Nephron progenitor cell (in vitro differentiated cells): Measurements from ENCODE around the gene FAM89A.

Experiments used
- DNase-seq: peaks from one replicate; pipeline ENCODE4 v3.0.0; 2021
- H3K27ac Mint-ChIP-seq: 2 replicates; pipeline ENCODE4 v1.8.0; 2021; ENCODE audit warnings: mild to moderate bottlenecking, moderate library complexity, mixed read lengths
- H3K27me3 Mint-ChIP-seq: 2 replicates; pipeline ENCODE4 v1.8.0; 2021; ENCODE audit warnings: mild to moderate bottlenecking, low read depth, mixed read lengths; ENCODE audit not compliant: poor library complexity
- H3K36me3 Mint-ChIP-seq: 2 replicates; pipeline ENCODE4 v1.8.0; 2021; ENCODE audit warnings: low read depth, mixed read lengths
- H3K4me1 Mint-ChIP-seq: 2 replicates; pipeline ENCODE4 v1.8.0; 2021; ENCODE audit warnings: mixed read lengths
- H3K4me3 Mint-ChIP-seq: 2 replicates; pipeline ENCODE4 v1.8.0; 2021; ENCODE audit warnings: mild to moderate bottlenecking, moderate library complexity, mixed read lengths
- H3K9me3 Mint-ChIP-seq: 2 replicates; pipeline ENCODE4 v1.8.0; 2021; ENCODE audit warnings: mild to moderate bottlenecking, moderate library complexity, mixed read lengths
- TF ChIP-seq, protein P1 (sequence below): fragments of 200-600 bp; sonication (generic); IDR thresholded peaks from 2 replicates; pipeline ENCODE4 v1.5.0; 2021; ENCODE audit warnings: antibody characterized with exemption

The FAM89A gene

DNA sequence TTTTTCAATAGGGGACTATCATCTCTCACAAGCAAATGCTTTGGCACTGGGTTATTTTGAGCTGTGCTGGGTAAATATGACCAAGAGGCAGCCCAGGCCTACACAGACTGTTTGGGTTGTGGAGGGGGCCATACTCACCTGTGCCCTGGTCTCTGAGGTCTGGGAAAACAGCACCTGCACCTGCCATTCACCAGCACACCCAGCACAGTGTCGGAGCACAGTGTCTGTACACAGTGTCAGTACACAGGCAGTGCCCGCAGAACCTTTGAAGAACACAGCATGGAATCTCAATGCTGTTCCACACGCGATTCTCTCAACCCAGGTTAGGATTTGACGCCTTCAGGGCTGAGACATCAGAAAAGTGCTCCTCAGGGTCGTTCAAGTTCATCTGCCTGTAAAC is 35.0 kb upstream of the FAM89A start:
- Mint-ChIP-seq H3K4me3 (no peak overlapping the region), H3K27ac (no peak overlapping the region), H3K27me3 (peaks cover 21% of the 10 kb centered on the region), H3K4me1 (peaks cover 18% of the 10 kb centered on the region), H3K9me3 (peaks cover 8% of the 10 kb centered on the region), H3K36me3 (no peaks in the 10 kb centered on the region)
- TF ChIP-seq, protein P1, sequence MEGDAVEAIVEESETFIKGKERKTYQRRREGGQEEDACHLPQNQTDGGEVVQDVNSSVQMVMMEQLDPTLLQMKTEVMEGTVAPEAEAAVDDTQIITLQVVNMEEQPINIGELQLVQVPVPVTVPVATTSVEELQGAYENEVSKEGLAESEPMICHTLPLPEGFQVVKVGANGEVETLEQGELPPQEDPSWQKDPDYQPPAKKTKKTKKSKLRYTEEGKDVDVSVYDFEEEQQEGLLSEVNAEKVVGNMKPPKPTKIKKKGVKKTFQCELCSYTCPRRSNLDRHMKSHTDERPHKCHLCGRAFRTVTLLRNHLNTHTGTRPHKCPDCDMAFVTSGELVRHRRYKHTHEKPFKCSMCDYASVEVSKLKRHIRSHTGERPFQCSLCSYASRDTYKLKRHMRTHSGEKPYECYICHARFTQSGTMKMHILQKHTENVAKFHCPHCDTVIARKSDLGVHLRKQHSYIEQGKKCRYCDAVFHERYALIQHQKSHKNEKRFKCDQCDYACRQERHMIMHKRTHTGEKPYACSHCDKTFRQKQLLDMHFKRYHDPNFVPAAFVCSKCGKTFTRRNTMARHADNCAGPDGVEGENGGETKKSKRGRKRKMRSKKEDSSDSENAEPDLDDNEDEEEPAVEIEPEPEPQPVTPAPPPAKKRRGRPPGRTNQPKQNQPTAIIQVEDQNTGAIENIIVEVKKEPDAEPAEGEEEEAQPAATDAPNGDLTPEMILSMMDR = no peak
- DNase-seq = no peak

DNA sequence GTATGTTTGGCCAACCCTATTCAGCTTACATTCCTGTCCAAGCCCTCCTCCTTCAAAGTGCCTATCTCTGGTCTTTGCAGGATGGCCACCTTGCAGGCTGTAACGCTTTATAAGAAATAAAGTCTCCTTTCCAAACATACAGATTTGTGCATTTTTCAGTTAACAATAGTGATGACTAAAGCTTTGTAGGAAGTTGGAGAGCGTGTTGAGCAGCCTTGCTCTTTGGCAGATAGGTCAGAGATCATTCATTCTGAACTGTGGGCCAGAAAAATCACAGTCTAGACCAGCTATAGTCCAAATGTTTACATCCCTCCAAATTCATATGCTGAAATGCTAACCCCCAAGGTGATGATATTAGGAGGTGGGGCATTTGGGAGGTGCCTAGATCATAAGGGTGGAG is 34.0 kb upstream of the FAM89A start:
- H3K9me3 Mint-ChIP-seq = peaks cover 8% of the 10 kb centered on the region
- no peak overlapping the region for H3K4me3 Mint-ChIP-seq
- DNase-seq = no peak
- no peaks in the 10 kb centered on the region for H3K36me3 Mint-ChIP-seq
- TF ChIP-seq, protein P1 = no peak
- H3K27ac Mint-ChIP-seq = no peak overlapping the region
- H3K4me1 Mint-ChIP-seq = peaks cover 25% of the 10 kb centered on the region
- H3K27me3 Mint-ChIP-seq = peaks cover 21% of the 10 kb centered on the region

- peaks cover 5% of the 10 kb centered on the region for H3K9me3 Mint-ChIP-seq
- H3K4me1 Mint-ChIP-seq = peaks cover 33% of the 10 kb centered on the region
- TF ChIP-seq, protein P1 = no peak
- no peaks in the 10 kb centered on the region for H3K36me3 Mint-ChIP-seq
- DNase-seq = no peak
- H3K4me3 Mint-ChIP-seq = no peak overlapping the region
- peaks cover 21% of the 10 kb centered on the region for H3K27me3 Mint-ChIP-seq
- no peak overlapping the region for H3K27ac Mint-ChIP-seq
Observed at GRCh38 chr1:231073331-231073730, 33.3 kb upstream of the FAM89A start.

GRCh38 chr1:231072502-231073094 is 32.5 kb upstream of the FAM89A start:
- TF ChIP-seq, protein P1 = no peak
- no peak overlapping the region for H3K27ac Mint-ChIP-seq
- H3K4me3 Mint-ChIP-seq = no peak overlapping the region
- H3K36me3 Mint-ChIP-seq = no peaks in the 10 kb centered on the region
- peaks cover 34% of the 10 kb centered on the region for H3K4me1 Mint-ChIP-seq
- no peak for DNase-seq
- peaks cover 8% of the 10 kb centered on the region for H3K9me3 Mint-ChIP-seq
- peaks cover 22% of the 10 kb centered on the region for H3K27me3 Mint-ChIP-seq

DNA sequence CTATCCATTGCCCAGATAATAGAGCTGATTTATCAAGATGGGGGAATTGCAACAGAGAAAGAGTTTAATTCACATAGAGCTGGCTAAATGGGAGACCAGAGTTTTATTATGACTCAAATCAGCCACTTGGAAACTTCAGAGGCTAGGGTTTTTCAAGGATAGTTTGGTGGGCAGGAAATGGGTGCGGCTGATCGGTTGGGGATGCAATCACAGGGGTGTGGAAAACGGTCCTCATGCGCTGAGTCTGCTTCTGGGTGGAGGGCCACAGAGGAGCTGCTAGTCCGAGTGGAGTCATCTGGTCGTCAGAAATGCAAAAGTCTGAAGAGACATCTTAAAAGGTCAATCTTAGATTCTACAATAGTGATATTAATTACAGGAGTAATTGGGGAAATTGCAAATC is 32.0 kb upstream of the FAM89A start:
- H3K27me3 Mint-ChIP-seq = peaks cover 18% of the 10 kb centered on the region
- no peaks in the 10 kb centered on the region for H3K36me3 Mint-ChIP-seq
- H3K4me3 Mint-ChIP-seq = no peak overlapping the region

More for the DNA sequence above, 32.0 kb upstream of the FAM89A start:
- H3K9me3 Mint-ChIP-seq = peaks cover 11% of the 10 kb centered on the region
- H3K4me1 Mint-ChIP-seq = peaks cover 34% of the 10 kb centered on the region
- TF ChIP-seq, protein P1 = no peak
- H3K27ac Mint-ChIP-seq = no peak overlapping the region
- DNase-seq = no peak
